H9 (cell line): ENCODE data around the gene PRRC2B. TPM values are rescaled to one million over a fixed set of nuclear protein-coding genes. Genes with fewer than 3 reads are reported as not detected.

Experiments
- DNase-seq: peaks from one replicate; pipeline ENCODE4 v3.0.0-alpha.2; 2017
- H2AFZ ChIP-seq: one replicate; pipeline ENCODE4 v1.6.1; 2013; ENCODE audit warnings: mild to moderate bottlenecking, low read length, control low read depth, moderate library complexity
- H2AK5ac ChIP-seq: 2 replicates; pipeline ENCODE4 v1.6.1; 2013; ENCODE audit warnings: low read length, control low read depth, mixed read lengths; ENCODE audit not compliant: insufficient read length
- H2BK120ac ChIP-seq: one replicate; pipeline ENCODE4 v1.6.1; 2013; ENCODE audit warnings: low read depth, mild to moderate bottlenecking, low read length, control low read depth, inconsistent platforms; ENCODE audit not compliant: poor library complexity, severe bottlenecking
- H2BK12ac ChIP-seq: 2 replicates; pipeline ENCODE4 v1.6.1; 2013; ENCODE audit warnings: low read length, control low read depth, mixed read lengths, low read depth; ENCODE audit not compliant: insufficient read length
- H2BK15ac ChIP-seq: 2 replicates; pipeline ENCODE4 v1.6.1; 2013; ENCODE audit warnings: low read depth, low read length, control low read depth
- H2BK20ac ChIP-seq: one replicate; pipeline ENCODE4 v1.6.1; 2013; ENCODE audit warnings: low read depth, mild to moderate bottlenecking, low read length, control low read depth, inconsistent platforms; ENCODE audit not compliant: poor library complexity, severe bottlenecking
- H2BK5ac ChIP-seq: 2 replicates; pipeline ENCODE4 v1.6.1; 2013; ENCODE audit warnings: low read length, control low read depth, mixed read lengths; ENCODE audit not compliant: insufficient read length
- H3K14ac ChIP-seq: 2 replicates; pipeline ENCODE4 v1.6.1; 2013; ENCODE audit warnings: low read length, control low read depth; ENCODE audit not compliant: insufficient read depth
- H3K18ac ChIP-seq: 2 replicates; pipeline ENCODE4 v1.6.1; 2013; ENCODE audit warnings: low read depth, mild to moderate bottlenecking, mixed read lengths, low read length, control low read depth; ENCODE audit not compliant: insufficient read length
- H3K23ac ChIP-seq: 2 replicates; pipeline ENCODE4 v1.6.1; 2013; ENCODE audit warnings: low read length, control low read depth, mixed read lengths, low read depth; ENCODE audit not compliant: insufficient read length
- H3K23me2 ChIP-seq: 2 replicates; pipeline ENCODE4 v1.6.1; 2013; ENCODE audit warnings: low read depth, mild to moderate bottlenecking, mixed read lengths, low read length, control low read depth; ENCODE audit not compliant: insufficient read length, poor library complexity, severe bottlenecking
- H3K27ac ChIP-seq: 2 replicates; pipeline ENCODE4 v1.5.1; 2013; ENCODE audit warnings: low read length, control low read depth, mixed read lengths, low read depth; ENCODE audit not compliant: insufficient read length
- H3K27me3 ChIP-seq: 2 replicates; pipeline ENCODE4 v1.6.1; 2013; ENCODE audit warnings: low read length, control low read depth, inconsistent platforms; ENCODE audit not compliant: insufficient read depth
- H3K4ac ChIP-seq: 2 replicates; pipeline ENCODE4 v1.6.1; 2013; ENCODE audit warnings: low read depth, mild to moderate bottlenecking, control low read depth, inconsistent platforms, low read length, moderate library complexity
- H3K4me1 ChIP-seq: 2 replicates; pipeline ENCODE4 v1.6.1; 2013; ENCODE audit warnings: low read length, control low read depth, inconsistent platforms; ENCODE audit not compliant: insufficient read depth
- H3K4me2 ChIP-seq: 2 replicates; pipeline ENCODE4 v1.6.1; 2013; ENCODE audit warnings: low read length, control low read depth, mixed read lengths; ENCODE audit not compliant: insufficient read length, insufficient read depth
- H3K56ac ChIP-seq: 2 replicates; pipeline ENCODE4 v1.6.1; 2013; ENCODE audit warnings: low read depth, mild to moderate bottlenecking, mixed read lengths, low read length, control low read depth; ENCODE audit not compliant: insufficient read length
- H3K79me1 ChIP-seq: 2 replicates; pipeline ENCODE4 v1.6.1; 2013; ENCODE audit warnings: low read depth, mild to moderate bottlenecking, moderate library complexity, low read length, control low read depth, inconsistent platforms; ENCODE audit not compliant: insufficient read depth, poor library complexity, severe bottlenecking
- H3K79me2 ChIP-seq: 2 replicates; pipeline ENCODE4 v1.6.1; 2013; ENCODE audit warnings: low read length, control low read depth, inconsistent platforms; ENCODE audit not compliant: insufficient read depth
- H3K9ac ChIP-seq: 2 replicates; pipeline ENCODE4 v1.6.1; 2013; ENCODE audit warnings: low read length, control low read depth, mixed read lengths; ENCODE audit not compliant: insufficient read length; ENCODE audit errors: extremely low read depth
- H3K9me3 ChIP-seq: one replicate; pipeline ENCODE4 v1.6.1; 2013; ENCODE audit warnings: low read depth, low read length, inconsistent platforms; ENCODE audit not compliant: control insufficient read depth
- H3T11ph ChIP-seq: one replicate; pipeline ENCODE4 v1.6.1; 2013; ENCODE audit warnings: mild to moderate bottlenecking, low read length, control low read depth, inconsistent platforms
- H4K20me1 ChIP-seq: one replicate; pipeline ENCODE4 v1.6.1; 2013; ENCODE audit not compliant: control insufficient read depth, insufficient read length, insufficient read depth
- H4K5ac ChIP-seq: 2 replicates; pipeline ENCODE4 v1.6.1; 2013; ENCODE audit warnings: low read depth, mild to moderate bottlenecking, mixed read lengths, low read length, control low read depth; ENCODE audit not compliant: insufficient read length
- H4K8ac ChIP-seq: replicated peaks from 2 replicates; pipeline ENCODE4 v1.6.1; 2013; ENCODE audit warnings: low read length, control low read depth, mixed read lengths, low read depth; ENCODE audit not compliant: insufficient read length
- H4K91ac ChIP-seq: 2 replicates; pipeline ENCODE4 v1.6.1; 2013; ENCODE audit warnings: low read depth, mild to moderate bottlenecking, moderate library complexity, mixed read lengths, low read length, control low read depth; ENCODE audit not compliant: insufficient read length
- H3K27ac Mint-ChIP-seq, 3 experiments: 2 replicates in 2 of 3; 3 replicates in 1 of 3; pipeline ENCODE4 v1.8.0; 2020 to 2021; ENCODE audit warnings: mixed read lengths in 3 of 3, mild to moderate bottlenecking in 1 of 3, moderate library complexity in 1 of 3
- H3K27me3 Mint-ChIP-seq: 2 replicates; pipeline ENCODE4 v1.8.0; 2021; ENCODE audit warnings: low read depth, mild to moderate bottlenecking, moderate library complexity, mixed read lengths
- H3K36me3 Mint-ChIP-seq, 3 experiments: 2 replicates in 2 of 3; 3 replicates in 1 of 3; pipeline ENCODE4 v1.8.0; 2020 to 2021; ENCODE audit warnings: low read depth in 3 of 3, mixed read lengths in 3 of 3; ENCODE audit not compliant: insufficient read depth in 1 of 3
- H3K4me1 Mint-ChIP-seq, 2 experiments: 2 replicates each; pipeline ENCODE4 v1.8.0; 2020; ENCODE audit warnings: mixed read lengths in 2 of 2
- H3K4me3 Mint-ChIP-seq, 2 experiments: 2 replicates in 1 of 2; 3 replicates in 1 of 2; pipeline ENCODE4 v1.8.0; 2020 to 2021; ENCODE audit warnings: mild to moderate bottlenecking in 2 of 2, mixed read lengths in 2 of 2, moderate library complexity in 1 of 2
- H3K9me3 Mint-ChIP-seq, 2 experiments: 2 replicates in 1 of 2; 3 replicates in 1 of 2; pipeline ENCODE4 v1.8.0; 2020; ENCODE audit warnings: mild to moderate bottlenecking in 2 of 2, mixed read lengths in 2 of 2, moderate library complexity in 1 of 2
- CTCF ChIP-seq: fragments of 200-600 bp; sonication (generic); conservative IDR thresholded peaks from 3 replicates; pipeline ENCODE4 v1.8.0; 2021; ENCODE audit warnings: antibody characterized with exemption, mild to moderate bottlenecking
- WGBS: extraction: QIAGEN DNeasy Blood & Tissue Kit; methylation state at CpG from one replicate; pipeline ENCODE4 v1.1.7; 2013; ENCODE audit warnings: missing lambda C conversion rate, low lambda C conversion rate, mixed read lengths; ENCODE audit not compliant: insufficient read length; ENCODE audit errors: extremely low coverage; 5-methylcytosine and 5-hydroxymethylcytosine counted together
- total RNA-seq: library from RNA; stranded (reverse); gene quantifications from 2 replicates; pipeline ENCODE4 v1.2.1, GENCODE V29; 2021

PRRC2B gene
- total RNA-seq, 1 experiment from 2014 or later, result 251 TPM

- Mint-ChIP-seq H3K4me3 (no peak overlapping the region), H3K36me3 (peaks cover 83 to 100% (median 99%) of the 10 kb centered on the region in 3 experiments), H3K27ac (peak overlapping the region in 1 of 3 experiments; percentile 30; a peak in 1 of 7 replicates), H3K27me3 (peaks cover 1% of the 10 kb centered on the region; the same call in 1 of the 2 replicates), H3K4me1 (no peaks in the 10 kb centered on the region), H3K9me3 (no peaks in the 10 kb centered on the region)
- no peak overlapping the region for H2AK5ac ChIP-seq
- H3K27me3 ChIP-seq, result no peaks in the 10 kb centered on the region
- H4K8ac ChIP-seq, result no peak overlapping the region
- H3K4ac ChIP-seq, result no peak overlapping the region
- H3K4me1 ChIP-seq, result no peaks in the 10 kb centered on the region
- H2BK20ac ChIP-seq, result no peak overlapping the region
- no peak overlapping the region for H2BK120ac ChIP-seq
- H4K91ac ChIP-seq, result no peak overlapping the region
- H3K9ac ChIP-seq, result no peak overlapping the region
- no peaks in the 10 kb centered on the region for H3K79me2 ChIP-seq
- no peak for TF ChIP-seq CTCF
- no peak overlapping the region for H2BK5ac ChIP-seq
- H2BK15ac ChIP-seq, result no peak overlapping the region
- DNase-seq, result no peak
- no peak overlapping the region for H2BK12ac ChIP-seq
- H3K23ac ChIP-seq, result no peak overlapping the region
- no peak overlapping the region for H3T11ph ChIP-seq
- no CpG with 5 or more reads among the region's 6 CpGs for WGBS
- no peak overlapping the region for H3K56ac ChIP-seq
- no peak overlapping the region for H3K4me2 ChIP-seq
- H2AFZ ChIP-seq, result no peak overlapping the region
- H3K9me3 ChIP-seq, result no peaks in the 10 kb centered on the region
- no peak overlapping the region for H3K14ac ChIP-seq
- no peak overlapping the region for H3K18ac ChIP-seq
- no peaks in the 10 kb centered on the region for H3K23me2 ChIP-seq
- H4K5ac ChIP-seq, result no peak overlapping the region
- H3K27ac ChIP-seq, result no peak overlapping the region
- no peaks in the 10 kb centered on the region for H3K79me1 ChIP-seq
- peaks cover 3% of the 10 kb centered on the region for H4K20me1 ChIP-seq
These were observed 98.2 kb downstream of the PRRC2B start for GRCh38 chr9:131492070-131492469.
